ENCODE measurements around the gene CACNA1C.
"Not testable (repeated sequence)": the region's sequence is repeated elsewhere in the genome, so short reads cannot be mapped to it uniquely, and the experiment has no call there.

CACNA1C gene

DNA sequence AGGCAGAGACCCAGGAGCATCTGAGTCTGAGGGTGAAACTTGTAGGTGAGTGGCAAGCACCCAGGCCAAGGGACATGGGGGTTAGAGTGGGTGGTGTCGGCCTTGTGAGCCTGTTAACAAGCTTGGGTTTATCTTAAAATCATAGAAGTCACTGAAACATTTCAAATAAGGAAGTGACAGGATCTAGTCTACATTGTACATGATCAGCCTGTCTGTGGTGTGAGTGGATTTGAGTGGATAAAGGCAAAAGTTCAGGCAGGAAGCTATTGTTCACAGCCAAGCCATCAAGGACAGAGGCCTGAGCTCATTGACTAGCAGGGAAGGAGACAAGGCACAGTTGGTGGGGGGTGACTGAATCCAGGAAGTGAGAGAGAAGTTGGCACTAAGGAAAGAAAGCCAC, 682.6 kb downstream of the CACNA1C start:
- no peak for DNase-seq

DNA sequence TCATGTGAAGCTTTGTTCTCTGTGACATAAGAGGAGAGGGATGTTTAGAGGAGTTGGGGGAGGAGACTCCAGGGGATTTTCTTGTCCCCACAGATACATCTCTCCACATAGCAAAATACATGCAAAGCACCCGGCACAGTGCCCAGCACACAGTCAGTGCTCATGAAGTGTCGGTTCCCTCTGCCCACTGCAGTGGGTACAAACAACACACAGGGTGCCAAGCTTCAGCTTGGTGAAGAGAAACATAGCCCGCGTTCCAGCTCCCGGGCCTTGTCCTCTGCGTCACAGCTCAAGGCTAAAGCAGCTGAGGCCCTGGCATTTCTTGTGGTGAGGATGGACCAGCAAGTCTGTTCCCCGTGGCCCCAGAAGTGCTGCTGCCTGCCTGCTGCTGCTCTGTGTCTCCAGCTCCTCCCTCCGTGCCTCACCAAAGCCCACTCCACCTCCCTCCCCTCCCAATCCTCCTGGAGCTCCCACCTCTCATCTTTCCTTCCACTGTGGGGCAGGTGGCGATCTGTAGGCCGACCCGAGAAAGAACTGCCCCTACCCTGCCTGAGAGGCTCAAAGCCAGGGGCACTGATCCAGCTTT, 685.0 kb downstream of the CACNA1C start:
- DNase-seq = no peak

DNA sequence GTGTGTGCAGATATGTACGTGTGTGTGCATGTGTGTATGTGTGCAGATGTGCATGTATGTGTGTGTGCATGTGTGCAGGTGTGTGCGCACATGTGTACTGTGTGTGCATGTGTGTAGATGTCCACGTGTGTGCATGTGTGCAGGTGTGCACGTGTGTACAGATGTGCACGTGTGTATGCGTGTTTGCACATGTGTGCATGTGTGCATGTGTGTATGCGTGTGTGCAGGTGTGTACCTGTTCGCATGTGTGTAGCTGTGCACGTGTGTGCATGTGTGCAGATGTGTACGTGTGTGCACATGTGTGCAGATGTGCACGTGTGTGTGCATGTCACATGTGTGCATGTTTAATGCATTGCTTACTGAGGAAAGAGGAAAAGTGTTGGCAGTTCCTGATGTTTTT, 686.3 kb downstream of the CACNA1C start:
- DNase-seq = no peak

DNA sequence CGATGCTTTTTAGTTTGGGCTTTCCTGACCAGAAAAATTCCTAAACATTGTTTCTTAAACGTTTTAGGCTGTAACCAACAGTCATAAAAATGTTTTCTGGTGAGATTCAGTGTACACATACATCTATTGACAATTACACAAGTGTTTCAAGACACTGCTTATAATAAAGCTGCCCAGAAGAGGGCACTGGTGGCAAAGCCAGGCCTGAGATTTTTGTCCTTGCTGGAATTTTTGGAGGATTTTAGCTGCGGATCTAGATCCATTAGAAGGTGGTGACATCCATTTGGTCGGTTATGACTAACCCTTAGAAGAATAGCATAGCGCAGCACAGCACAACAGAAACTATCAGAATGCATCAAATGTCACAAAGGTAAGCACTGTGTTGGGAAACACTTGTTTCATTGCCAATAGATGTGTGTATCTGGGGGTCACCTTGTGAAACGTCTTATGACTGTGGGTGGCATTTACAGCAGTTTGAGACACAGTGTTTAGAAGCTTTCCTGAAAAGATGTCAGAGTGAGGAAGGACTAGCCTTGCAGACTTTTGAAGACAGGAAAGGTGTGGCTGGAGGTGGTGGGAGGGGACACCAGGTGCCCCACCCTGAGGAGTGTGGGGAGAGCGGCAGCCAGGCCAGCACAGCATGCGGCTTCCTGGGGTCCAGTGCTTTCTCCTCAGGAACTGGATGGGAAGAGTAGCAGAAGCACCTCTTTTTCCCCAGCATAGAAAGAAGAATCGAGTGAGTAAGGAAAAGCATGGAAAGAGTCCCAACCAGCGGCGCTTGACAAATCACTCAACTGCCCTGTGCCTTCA, 687.2 kb downstream of the CACNA1C start:
- DNase-seq = no peak

DNA sequence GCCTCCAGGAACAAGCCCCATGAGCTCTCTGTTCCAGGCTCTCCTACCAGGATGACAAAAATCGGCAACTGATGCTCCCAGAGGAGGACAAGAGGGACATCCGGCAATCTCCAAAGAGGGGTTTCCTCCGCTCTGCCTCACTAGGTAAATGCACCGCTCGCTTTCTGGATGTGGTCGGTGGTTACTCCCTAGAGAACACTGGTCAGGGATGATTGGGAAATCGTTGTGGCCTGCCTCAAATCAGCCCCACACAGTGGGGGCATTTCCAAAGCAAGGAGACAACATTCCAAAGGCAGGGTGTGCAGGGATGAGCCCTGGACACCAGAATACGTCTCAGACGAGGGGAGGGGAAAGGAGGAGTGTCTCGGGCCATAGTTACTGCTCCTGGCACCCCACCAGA, 689.2 kb downstream of the CACNA1C start:
- not testable (repeated sequence) for DNase-seq

DNA sequence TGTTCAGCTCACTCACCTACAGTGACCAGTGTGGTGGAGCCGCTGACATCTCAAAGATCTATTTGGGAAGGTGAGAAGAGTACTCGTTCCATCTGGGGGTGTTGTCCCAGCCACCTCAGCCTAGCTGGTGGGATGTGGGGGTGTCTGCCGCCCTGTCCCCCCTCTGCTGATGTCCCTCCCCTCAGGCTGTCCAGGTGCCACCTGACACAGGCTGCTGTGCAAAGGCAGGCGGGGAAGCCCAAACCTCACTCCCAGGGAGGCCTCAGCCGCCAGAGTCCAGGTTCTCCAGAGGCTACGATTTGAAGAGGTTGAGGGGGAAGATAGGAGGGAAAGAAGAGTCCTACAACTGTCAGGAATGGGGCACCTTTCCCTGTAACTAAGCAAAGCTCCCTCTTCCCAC, 690.7 kb downstream of the CACNA1C start:
- DNase-seq = no peak

DNA sequence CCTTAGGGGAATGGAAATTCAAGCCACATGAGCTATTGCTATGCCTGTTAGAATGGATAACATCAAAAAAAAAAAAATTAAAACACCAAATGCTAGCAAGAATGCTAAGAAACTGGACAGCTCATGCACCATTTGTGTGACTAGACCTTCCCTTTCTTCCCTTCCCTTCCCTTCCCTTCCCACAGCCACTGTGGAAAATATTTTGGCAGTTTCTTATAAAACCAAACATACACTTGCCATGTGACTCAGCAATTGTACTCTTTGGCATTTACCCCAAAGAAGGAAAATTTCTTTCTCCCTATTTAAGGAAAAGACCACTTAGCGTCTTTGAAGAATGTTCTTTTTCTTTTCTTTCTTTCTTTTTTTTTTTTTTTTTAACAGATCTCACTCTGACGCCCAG, 692.9 kb downstream of the CACNA1C start:
- no peak for DNase-seq
